ENCODE results near the gene GSTM5. TPM values are rescaled to one million over a fixed set of nuclear protein-coding genes. Genes with fewer than 3 reads are reported as not detected.

GSTM5 gene
- total RNA-seq, 1 experiment from 2014 or later, result not detected

DNA sequence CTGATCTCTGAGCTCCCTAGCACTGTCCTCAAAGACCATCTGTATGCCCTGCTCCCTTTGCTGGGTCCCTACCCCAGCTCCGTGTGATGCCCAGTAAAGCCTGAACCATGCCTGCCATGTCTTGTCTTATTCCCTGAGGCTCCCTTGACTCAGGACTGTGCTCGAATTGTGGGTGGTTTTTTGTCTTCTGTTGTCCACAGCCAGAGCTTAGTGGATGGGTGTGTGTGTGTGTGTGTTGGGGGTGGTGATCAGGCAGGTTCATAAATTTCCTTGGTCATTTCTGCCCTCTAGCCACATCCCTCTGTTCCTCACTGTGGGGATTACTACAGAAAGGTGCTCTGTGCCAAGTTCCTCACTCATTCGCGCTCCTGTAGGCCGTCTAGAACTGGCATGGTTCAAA lies 5.7 kb downstream of the GSTM5 start:
- no peak overlapping the region for H3K4me3 ChIP-seq
- H3K9me3 ChIP-seq, result peaks cover 2% of the 10 kb centered on the region; the same call in 1 of the 2 replicates
- DNase-seq, result no peak
- no peaks in the 10 kb centered on the region for H3K27me3 ChIP-seq
- H3K36me3 ChIP-seq, result no peaks in the 10 kb centered on the region

DNA sequence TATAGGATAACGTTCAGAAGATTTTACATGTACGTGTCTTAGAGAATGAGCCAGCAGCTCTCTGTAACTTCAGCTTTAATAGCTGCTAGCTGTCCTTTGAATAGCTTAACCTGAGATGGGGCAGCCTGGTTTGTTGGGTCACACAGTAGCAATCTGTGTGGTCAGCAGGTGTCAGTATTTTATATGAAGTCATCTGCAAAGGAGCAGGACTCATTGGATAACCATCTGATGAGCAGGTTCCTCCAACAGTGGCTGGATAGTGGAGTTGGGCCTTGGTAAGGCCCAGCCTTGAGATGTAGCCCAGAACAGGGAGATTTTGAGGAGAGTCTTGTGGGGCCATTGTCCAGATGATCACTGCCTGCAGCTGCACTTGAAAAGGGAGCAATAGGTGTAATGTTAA lies 6.4 kb downstream of the GSTM5 start:
- no peak for DNase-seq
- no peaks in the 10 kb centered on the region for H3K36me3 ChIP-seq

DNA sequence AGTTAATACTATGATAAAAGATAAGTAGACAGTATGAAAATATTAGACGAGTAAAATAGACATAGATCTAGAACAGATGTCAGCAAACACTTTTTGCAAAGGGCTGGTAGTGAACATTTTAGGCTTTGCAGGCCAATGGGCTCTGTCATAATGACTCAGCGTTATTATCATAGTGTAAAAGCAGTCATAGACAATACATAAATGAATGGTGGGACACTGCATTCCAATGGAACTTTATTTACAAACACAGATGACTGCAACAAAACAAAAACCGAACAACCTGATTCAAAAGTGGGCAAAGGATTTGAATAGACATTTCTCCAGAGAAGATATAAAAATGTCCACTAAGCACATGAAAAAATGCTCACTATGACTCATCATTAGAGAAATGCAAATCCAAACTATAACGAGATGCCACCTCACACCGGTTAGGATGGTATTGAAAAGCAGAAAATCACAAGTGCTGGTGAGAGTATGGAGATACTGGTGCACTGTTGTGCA lies 7.3 kb downstream of the GSTM5 start:
- Histone ChIP-seq H3K27me3 (no peaks in the 10 kb centered on the region), H3K4me3 (no peak overlapping the region), H3K36me3 (no peaks in the 10 kb centered on the region), H3K9me3 (peaks cover 2% of the 10 kb centered on the region; the same call in 1 of the 2 replicates)
- DNase-seq, result no peak

More for the DNA sequence above, 6.4 kb downstream of the GSTM5 start:
- Histone ChIP-seq H3K4me3 (no peak overlapping the region), H3K9me3 (peaks cover 2% of the 10 kb centered on the region; the same call in 1 of the 2 replicates), H3K27me3 (no peaks in the 10 kb centered on the region)

DNA sequence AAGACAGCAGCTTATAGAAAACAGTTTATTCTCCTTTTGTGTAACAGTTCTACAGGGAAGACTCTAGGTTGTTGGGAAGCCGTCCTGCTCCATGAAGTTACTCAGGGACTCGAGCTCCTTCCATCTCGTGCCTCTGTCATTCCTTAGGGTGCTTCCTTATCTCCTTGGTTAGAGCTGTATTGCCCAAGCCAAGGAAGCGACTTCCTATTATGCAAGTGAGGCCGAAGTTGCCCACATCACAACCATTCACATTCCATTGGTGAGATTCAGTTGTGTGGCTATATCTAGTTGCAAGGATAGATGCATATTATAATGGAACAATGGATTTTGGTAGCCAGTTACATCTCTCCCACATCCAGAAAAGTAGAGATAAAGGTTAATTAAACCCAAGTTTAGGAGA lies 9.0 kb downstream of the GSTM5 start:
- Histone ChIP-seq H3K9me3 (peaks cover 2% of the 10 kb centered on the region; the same call in 1 of the 2 replicates), H3K4me3 (no peak overlapping the region), H3K36me3 (no peaks in the 10 kb centered on the region), H3K27me3 (no peaks in the 10 kb centered on the region)
- no peak for DNase-seq

DNA sequence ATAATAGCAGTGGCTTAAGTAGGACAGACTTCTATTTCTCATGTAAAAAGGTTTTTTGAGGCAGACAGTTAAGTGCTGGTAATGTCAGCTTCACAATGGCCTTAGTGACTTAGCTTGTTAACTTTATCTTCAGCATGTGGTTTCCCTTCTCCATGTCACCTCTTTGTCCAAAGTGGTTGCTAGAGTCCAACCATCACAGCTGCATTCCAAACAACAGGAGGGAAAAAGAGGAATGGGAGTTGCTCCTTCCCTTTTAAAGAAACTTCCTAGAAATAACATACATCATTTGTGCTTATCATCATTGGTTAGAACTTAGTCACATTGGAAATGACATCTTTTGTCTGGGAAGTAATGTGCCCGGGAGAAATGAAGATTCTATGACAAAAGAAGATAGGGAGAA lies 9.9 kb downstream of the GSTM5 start:
- peaks cover 2% of the 10 kb centered on the region; the same call in 1 of the 2 replicates for H3K9me3 ChIP-seq
- H3K27me3 ChIP-seq, result no peaks in the 10 kb centered on the region
- H3K4me3 ChIP-seq, result no peak overlapping the region
- DNase-seq, result no peak
- no peaks in the 10 kb centered on the region for H3K36me3 ChIP-seq

DNA sequence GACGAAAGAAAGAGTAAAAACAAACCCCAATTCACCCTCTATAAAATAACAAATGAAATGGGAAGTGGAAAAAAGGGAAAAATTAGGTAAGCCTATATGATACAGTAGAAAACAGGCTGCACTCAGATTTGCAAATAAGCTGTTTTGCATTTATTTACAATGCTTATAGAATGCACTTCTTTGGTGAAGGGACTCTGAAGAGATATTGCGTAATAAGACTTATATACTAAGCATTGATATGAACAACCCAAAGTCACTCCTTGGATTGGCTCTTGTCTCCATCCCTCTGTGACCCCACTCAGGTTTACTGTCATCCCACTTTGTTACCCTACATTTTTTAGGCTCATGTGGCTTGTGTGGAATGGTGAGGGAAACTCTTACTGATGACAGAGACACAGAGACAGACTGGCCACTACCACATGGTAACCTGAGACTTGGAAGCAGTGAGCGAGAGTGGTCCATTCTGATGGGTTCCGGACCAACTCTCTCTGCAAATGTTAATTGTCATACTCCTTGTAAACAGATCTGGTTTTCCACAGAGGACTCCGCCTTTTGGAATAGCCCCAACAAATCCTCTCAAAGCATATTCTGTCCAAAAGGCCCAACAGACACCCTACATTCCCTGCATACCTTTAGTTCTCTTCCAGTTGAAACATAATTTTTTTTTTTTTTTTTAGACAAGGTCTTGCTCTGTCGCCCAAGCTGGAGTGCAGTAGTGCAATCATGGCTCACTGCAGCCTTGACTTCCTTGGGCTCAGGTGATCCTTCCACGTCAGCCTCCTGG lies 11.0 kb downstream of the GSTM5 start:
- no peak for DNase-seq
- peaks cover 2% of the 10 kb centered on the region; the same call in 1 of the 2 replicates for H3K9me3 ChIP-seq
- no peaks in the 10 kb centered on the region for H3K36me3 ChIP-seq
- H3K4me3 ChIP-seq, result no peak overlapping the region
- no peaks in the 10 kb centered on the region for H3K27me3 ChIP-seq

DNA sequence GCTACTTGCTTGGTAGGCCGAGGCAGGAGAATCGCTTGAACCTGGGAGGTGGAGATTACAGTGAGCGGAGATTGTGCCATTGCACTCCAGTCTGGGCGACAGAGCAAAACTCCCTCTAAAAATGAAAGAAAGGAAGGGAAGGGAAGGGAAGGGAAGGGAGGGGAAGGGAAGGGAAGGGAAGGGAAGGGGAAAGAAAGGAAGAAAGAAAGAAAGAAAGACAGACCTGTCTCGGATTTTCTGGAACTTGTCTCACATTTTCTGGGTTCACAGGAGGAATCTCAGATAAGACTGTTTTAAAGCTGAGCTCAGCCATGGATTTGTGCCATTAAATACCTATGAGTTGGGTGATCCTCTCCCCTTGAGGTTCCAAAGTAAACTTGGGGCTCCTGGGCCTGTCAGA lies 12.9 kb downstream of the GSTM5 start:
- DNase-seq, result no peak
- Histone ChIP-seq H3K4me3 (no peak overlapping the region), H3K36me3 (no peaks in the 10 kb centered on the region), H3K27me3 (no peaks in the 10 kb centered on the region), H3K9me3 (peaks cover 2% of the 10 kb centered on the region; the same call in 1 of the 2 replicates)

DNA sequence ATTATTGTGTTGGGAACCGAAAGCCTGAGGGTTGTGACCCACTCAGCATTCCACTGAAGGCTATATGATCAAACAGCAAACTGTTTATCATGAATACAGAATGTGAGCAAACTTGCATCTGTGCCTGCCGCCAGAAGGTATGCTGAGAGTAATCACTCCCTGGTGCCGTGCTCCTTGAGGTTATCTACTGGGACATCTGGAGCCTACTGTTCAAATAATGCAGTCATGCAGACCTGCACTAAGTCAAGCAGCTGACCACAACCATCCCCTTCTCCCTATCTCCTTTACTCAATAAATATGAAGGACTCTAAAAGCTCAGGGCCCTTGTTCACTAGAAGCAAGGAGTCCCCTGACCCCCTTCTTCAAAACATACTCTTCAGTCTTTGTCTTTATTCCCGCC lies 13.5 kb downstream of the GSTM5 start:
- DNase-seq, result no peak
- Histone ChIP-seq H3K27me3 (no peaks in the 10 kb centered on the region), H3K36me3 (no peaks in the 10 kb centered on the region), H3K9me3 (no peaks in the 10 kb centered on the region), H3K4me3 (no peak overlapping the region)

DNA sequence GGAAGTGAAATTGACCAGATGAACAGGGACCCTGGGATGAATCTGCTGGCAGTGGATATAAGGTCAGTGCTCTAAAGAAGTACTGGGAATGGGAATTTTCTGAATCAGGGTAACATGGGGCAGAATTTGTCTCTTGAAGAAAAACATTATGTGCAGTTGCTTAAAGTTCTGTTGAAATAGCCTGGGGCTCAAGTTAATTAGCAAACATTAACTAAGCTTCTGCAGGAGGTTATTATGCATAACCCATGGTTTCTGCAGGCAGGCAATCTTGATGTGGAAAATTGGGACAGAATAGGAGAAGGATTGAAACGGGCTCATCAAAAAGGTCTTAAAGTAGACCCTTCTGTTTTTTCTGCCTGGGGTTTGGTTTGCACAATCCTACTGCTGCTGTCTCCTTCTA lies 14.0 kb downstream of the GSTM5 start:
- no peak for DNase-seq
- no peaks in the 10 kb centered on the region for H3K27me3 ChIP-seq
- H3K9me3 ChIP-seq, result no peaks in the 10 kb centered on the region
- no peak overlapping the region for H3K4me3 ChIP-seq
- H3K36me3 ChIP-seq, result no peaks in the 10 kb centered on the region

DNA sequence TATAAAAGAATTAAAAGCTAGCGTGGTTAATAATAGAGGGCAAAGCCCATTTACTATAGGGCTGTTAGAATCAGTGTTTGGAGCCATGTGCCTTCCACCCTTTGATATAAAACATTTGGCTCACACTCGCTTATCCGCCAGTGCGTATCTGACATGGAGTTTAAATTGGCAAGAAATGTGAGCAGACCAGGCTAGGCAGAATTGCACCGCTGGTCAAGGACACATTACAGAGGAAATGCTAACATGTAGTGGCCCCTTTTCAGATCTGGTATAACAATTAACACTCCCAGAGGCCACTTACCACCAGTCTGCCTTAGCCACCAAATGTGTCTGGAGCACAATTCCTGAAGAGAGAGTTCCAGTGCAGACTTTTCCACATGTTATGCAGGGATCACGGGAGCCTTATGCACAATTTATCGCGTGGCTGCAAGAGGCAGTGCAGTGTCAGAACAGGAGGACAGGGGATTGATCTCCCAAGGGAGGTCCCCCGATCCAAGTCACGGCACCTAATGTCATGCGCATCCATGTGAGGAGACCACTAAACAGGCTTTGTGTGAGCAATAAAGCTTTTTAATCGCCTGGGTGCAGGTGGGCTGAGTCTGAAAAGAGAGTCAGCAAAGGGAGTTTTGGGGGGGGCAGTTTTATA lies 14.8 kb downstream of the GSTM5 start:
- DNase-seq, result no peak
- Histone ChIP-seq H3K9me3 (no peaks in the 10 kb centered on the region), H3K27me3 (no peaks in the 10 kb centered on the region), H3K4me3 (no peak overlapping the region), H3K36me3 (no peaks in the 10 kb centered on the region)

DNA sequence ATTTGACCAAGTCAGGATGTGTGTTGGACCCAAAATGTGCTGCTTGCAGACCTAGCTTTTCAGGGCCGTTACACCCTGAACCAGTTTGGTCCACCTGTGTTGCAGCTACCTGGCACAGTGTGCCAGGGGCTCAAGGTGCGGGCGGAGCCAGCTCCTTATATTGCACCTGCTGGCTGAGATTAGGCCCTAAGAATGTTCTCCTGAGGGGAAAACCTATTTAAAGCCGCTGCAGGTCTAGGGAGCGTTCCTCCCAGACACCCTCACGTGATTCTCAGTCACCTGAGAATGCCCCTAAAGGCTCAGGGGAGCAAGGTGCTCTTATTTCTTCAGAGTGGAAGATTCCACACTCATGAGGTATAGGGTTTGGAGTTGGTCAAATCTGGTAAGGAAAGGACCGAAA lies 16.8 kb downstream of the GSTM5 start:
- DNase-seq, result no peak
- Histone ChIP-seq H3K9me3 (no peaks in the 10 kb centered on the region), H3K36me3 (no peaks in the 10 kb centered on the region), H3K27me3 (no peaks in the 10 kb centered on the region), H3K4me3 (no peak overlapping the region)

DNA sequence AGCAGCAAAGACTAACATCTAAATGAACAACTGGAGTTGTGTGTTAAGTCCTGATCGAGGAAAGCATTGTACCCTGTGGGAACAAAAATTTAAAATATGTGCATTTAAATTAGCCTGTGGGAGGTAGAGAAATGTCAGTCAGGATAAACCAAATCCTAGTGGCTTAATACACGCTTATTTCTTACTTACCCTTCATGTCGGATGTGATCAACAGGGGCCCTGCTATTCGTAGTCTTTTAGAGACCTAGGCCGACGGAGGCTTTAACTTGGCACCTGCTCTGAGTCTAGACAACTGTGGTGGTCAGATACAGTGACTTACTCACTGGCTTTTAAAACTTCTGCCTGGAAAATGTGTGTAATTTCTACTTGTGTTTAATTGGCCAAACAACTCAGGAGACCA lies 18.6 kb downstream of the GSTM5 start:
- no peaks in the 10 kb centered on the region for H3K27me3 ChIP-seq
- H3K4me3 ChIP-seq, result no peak overlapping the region
- no peak for DNase-seq
- no peaks in the 10 kb centered on the region for H3K9me3 ChIP-seq
- H3K36me3 ChIP-seq, result no peaks in the 10 kb centered on the region

DNA sequence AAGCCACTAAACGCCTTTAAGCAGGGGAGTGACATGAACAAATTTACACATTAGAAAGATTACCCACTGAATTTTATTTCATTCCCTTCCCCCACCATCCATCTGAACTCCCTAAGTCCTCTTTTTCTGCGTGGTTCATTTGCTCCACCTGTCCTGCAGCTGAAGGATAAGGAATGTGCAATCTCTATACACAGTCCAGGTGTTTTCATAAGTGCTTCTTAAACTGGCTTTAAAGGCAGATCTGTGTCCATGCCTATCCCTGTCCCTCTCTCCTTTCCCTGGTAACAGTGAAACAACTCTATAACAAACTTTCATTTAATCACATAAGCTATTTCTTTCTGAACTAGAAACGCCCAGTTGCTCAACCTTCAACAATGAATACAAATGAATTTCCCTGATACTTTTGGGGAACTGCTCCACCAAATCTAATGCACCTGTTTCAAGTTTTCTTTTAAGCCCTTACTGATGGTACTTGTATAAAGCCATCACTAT lies 20.4 kb downstream of the GSTM5 start:
- H3K4me3 ChIP-seq, result no peak overlapping the region
- no peak for DNase-seq
- peaks cover 3% of the 10 kb centered on the region; the same call in 1 of the 2 replicates for H3K36me3 ChIP-seq
- no peaks in the 10 kb centered on the region for H3K9me3 ChIP-seq
- no peaks in the 10 kb centered on the region for H3K27me3 ChIP-seq

DNA sequence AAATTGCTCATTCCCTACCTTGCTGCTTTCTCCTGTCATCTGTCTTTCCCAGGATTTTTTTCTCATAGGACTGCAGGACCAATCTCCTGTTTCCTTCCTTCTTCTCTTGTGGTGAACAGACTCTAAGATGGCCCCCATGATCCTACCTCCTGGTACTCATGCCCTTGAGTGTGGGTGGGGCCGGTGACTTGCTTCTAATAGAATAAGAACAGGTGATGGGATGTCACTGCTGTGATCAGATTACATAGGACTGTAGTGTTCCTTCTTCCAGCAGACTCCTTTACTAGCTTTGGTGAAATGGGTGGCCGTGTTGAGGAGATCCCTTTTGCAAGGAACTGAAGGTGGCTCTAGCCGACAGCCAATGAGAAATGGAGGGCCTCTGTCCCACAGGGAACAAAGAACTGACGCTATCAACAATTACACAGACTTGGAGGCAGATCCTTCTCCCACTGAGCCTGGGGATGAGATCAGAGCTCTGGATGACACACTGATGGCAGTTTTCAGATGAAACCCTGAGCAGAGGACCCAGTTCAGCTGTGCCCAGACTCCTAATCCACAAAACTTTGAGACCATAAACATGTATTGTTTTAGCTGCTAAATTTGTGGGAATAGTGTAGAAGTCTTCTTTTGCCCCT lies 21.3 kb downstream of the GSTM5 start:
- Histone ChIP-seq H3K4me3 (no peak overlapping the region), H3K9me3 (no peaks in the 10 kb centered on the region), H3K27me3 (no peaks in the 10 kb centered on the region), H3K36me3 (peaks cover 3% of the 10 kb centered on the region; the same call in 1 of the 2 replicates)
- DNase-seq, result no peak

DNA sequence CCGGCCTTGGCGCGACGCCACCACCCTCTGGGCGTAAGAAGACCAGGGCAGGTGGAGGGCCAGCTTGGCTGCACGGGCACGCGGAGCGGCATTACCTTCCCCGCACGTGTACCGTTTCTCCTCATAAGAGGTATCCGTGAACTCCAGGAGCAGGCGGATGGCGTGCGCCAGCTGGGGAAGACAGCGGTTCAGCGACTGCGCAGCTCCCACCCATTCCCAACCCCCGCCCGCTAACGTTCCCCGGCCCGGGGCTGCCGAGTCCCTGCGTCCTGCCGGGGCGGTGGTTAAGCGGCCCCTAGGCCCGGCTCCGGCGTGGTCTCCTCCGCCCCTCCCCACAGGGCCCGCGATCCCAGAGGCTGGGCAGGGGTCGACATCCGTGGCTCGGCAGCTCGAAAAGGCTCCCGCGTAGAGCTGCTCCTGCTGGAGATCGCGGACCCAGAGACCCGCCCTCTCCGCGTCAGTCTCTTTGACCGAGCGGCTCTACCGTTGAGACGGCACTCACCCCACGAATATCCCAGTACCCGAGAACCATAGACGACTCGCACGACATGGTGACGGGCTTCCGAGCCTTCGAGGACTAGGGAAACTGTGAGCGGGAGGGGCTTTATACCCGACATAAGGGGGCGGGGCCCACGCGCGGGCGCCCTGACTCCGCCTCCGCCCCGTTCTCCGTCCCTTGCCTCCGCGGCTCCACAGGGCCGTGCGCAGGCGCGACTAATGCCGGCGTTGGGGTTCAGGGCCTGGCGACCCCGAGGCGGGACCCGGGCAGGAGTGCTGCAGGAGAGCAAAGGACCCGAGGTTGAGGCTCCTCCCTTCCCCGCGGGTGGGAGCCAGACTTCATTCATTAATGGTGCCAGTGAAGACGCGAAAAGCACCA lies 27.9 kb downstream of the GSTM5 start:
- peaks cover 3% of the 10 kb centered on the region; the same call in 1 of the 2 replicates for H3K36me3 ChIP-seq
- peak overlapping the region; percentile 63 for H3K4me3 ChIP-seq
- peak; percentile 78 for DNase-seq
- peaks cover 4% of the 10 kb centered on the region for H3K9me3 ChIP-seq
- H3K27me3 ChIP-seq, result peaks cover 3% of the 10 kb centered on the region; the same call in 1 of the 2 replicates

All from MG63 (cell line).